Kidney (tissue), 14 donors: ENCODE results near the gene EEF1A1. TPM values are rescaled to one million over a fixed set of nuclear protein-coding genes. Genes with fewer than 3 reads are reported as not detected.

Experiments
- DNase-seq, 5 donors: peaks; one replicate each; pipeline ENCODE4 v3.0.0-alpha.2; 2013 to 2020
- FAIRE-seq: peaks from 2 replicates; lab custom pipeline; 2012; peaks lifted over from hg19 to GRCh38; lab: Jason Lieb, UNC
- H3K27ac ChIP-seq, 2 donors: one replicate each; pipeline ENCODE4 v1.7.0; 2013; ENCODE audit warnings: low read depth in 2 of 2, low read length in 2 of 2, inconsistent platforms in 1 of 2
- H3K27me3 ChIP-seq: one replicate; pipeline ENCODE4 v1.7.1; 2013; ENCODE audit warnings: low read length, inconsistent platforms; ENCODE audit not compliant: control insufficient read depth, insufficient read depth
- H3K36me3 ChIP-seq, 3 donors: one replicate each; pipeline versions ENCODE4 v1.7.0 to v1.7.1; 2013; ENCODE audit warnings: low read length in 3 of 3, control low read depth in 1 of 3, inconsistent platforms in 1 of 3; ENCODE audit not compliant: insufficient read depth in 3 of 3, control insufficient read depth in 2 of 3
- H3K4me1 ChIP-seq, 3 donors: one replicate each; pipeline versions ENCODE4 v1.7.0 to v1.7.1; 2013; ENCODE audit warnings: low read length in 3 of 3, inconsistent platforms in 1 of 3, low read depth in 1 of 3; ENCODE audit not compliant: control insufficient read depth in 2 of 3, insufficient read depth in 2 of 3
- H3K4me3 ChIP-seq, 3 donors: one replicate each; pipeline versions ENCODE4 v1.7.0 to v1.8.1; 2013; ENCODE audit warnings: low read length in 3 of 3, control low read depth in 1 of 3, inconsistent platforms in 1 of 3
- H3K9ac ChIP-seq, 3 donors: one replicate each; pipeline versions ENCODE4 v1.7.0 to v1.7.1; 2013; ENCODE audit warnings: low read length in 3 of 3, control low read depth in 1 of 3, inconsistent platforms in 1 of 3
- H3K9me3 ChIP-seq, 3 donors: one replicate each; pipeline versions ENCODE4 v1.7.0 to v1.7.1; 2013; ENCODE audit warnings: low read length in 3 of 3, control low read depth in 1 of 3, inconsistent platforms in 1 of 3; ENCODE audit not compliant: control insufficient read depth in 2 of 3, insufficient read depth in 1 of 3
- CTCF ChIP-seq: IDR thresholded peaks from 3 replicates; pipeline ENCODE4 v1.5.1; 2012; ENCODE audit warnings: mild to moderate bottlenecking, moderate library complexity, borderline replicate concordance; ENCODE audit not compliant: insufficient read depth; ENCODE audit errors: extremely low read depth
- intact Hi-C: fragments of 100-400 bp; cut with DNase I; formaldehyde crosslinking; loops from one replicate; pipeline ENCODE4 v1.11.1; 2022
- polyA plus RNA-seq: library from polyadenylated mRNA; stranded (reverse); fragments of 350-450 nt; fragmentation: Illumina TruSeq; extraction: RNeasy Lipid Tissue Mini Kit (QIAGEN cat#74804); gene quantifications from one replicate; pipeline ENCODE4 v1.2.3, GENCODE V29; 2014; ENCODE audit warnings: low read depth, low replicate concordance; ENCODE audit not compliant: insufficient read depth
- total RNA-seq: library from RNA; stranded (reverse); fragmentation: NEBNext Ultra II Directional; extraction: Animal tissue kit (Norgen Biotek cat#: 25700); gene quantifications from one replicate; pipeline ENCODE4 v1.2.1, GENCODE V29; 2021
- donor health status: control.
- donor health status: control.
- donor health status: control.
- donor health status: control.
- donor health status: control.
- donor health status: DM: yes; HTN: yes; CAD: no.
- donor health status: Normal renal cell carcinoma (clear cell type).

EEF1A1 gene
- total and polyA plus RNA-seq, 2 donors from 2014 or later: 9,725 to 10,277 TPM

DNA sequence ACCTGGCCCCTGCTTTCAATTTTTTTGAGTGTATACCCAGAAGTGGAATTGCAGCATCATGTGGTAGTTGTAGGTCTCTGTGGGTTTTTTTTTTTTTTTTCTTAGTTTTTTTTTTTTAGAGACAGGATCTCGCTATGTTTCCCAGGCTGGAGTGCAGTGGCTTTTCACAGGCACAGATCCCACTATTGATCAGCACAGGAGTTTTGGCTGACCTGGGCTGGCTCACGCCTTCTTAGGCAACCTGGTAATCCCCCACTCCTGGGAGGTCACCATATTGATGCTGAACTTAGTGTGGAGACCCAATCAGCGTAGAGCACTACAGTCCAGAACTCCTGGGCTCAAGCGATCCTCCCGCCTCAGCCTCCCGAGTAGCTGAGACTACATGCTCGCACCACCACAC, 33.4 kb downstream of the EEF1A1 start:
- FAIRE-seq (no peak), DNase-seq (no peak)
- Histone ChIP-seq H3K27me3 (no peaks in the 10 kb centered on the region), H3K4me1 (no peaks in the 10 kb centered on the region), H3K9me3 (no peaks in the 10 kb centered on the region), H3K9ac (no peak overlapping the region), H3K4me3 (no peak overlapping the region), H3K27ac (no peak overlapping the region), H3K36me3 (peaks cover 5 to 46% (median 21%) of the 10 kb centered on the region in 3 donors)
- TF ChIP-seq CTCF: no peak
- intact Hi-C loops: no loop called here

GRCh38 chr6:73484438-73484837, 36.4 kb downstream of the EEF1A1 start:
- FAIRE-seq: no peak

DNA sequence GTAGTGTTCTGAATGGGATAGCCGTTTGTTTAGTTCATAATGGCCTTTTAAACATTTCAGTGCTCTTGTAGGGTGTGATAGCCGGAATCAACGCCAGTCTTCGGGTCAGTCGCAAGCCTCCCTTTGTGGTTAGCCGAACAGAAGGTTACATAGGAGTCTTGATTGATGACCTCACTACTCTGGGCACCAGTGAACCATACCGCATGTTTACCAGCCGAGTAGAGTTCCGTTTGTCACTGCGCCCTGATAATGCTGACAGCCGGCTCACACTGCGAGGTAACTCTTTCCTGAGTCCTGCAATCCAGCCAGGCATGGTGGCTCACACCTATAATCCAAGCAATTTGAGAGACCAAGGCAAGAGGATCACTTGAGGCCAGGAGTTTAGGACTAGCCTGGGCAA, 38.9 kb downstream of the EEF1A1 start:
- FAIRE-seq: no peak

More at GRCh38 chr6:73484438-73484837, 36.4 kb downstream of the EEF1A1 start:
- no peak for TF ChIP-seq CTCF
- Histone ChIP-seq H3K9me3 (no peaks in the 10 kb centered on the region), H3K27ac (no peak overlapping the region), H3K27me3 (no peaks in the 10 kb centered on the region), H3K4me3 (no peak overlapping the region), H3K36me3 (peaks cover 11 to 51% (median 35%) of the 10 kb centered on the region in 3 donors), H3K9ac (no peak overlapping the region), H3K4me1 (no peaks in the 10 kb centered on the region)
- DNase-seq: no peak
- intact Hi-C loops: no loop called here

More for the DNA sequence above, 38.9 kb downstream of the EEF1A1 start:
- no peaks in the 10 kb centered on the region for H3K9me3 ChIP-seq
- DNase-seq: no peak
- H3K9ac ChIP-seq: no peak overlapping the region
- H3K4me1 ChIP-seq: no peaks in the 10 kb centered on the region
- intact Hi-C loops: no loop called here
- no peak for TF ChIP-seq CTCF
- no peak overlapping the region for H3K4me3 ChIP-seq
- H3K27ac ChIP-seq: no peak overlapping the region
- peaks cover 6 to 45% (median 28%) of the 10 kb centered on the region in 3 donors for H3K36me3 ChIP-seq
- no peaks in the 10 kb centered on the region for H3K27me3 ChIP-seq
